GM23338 (cell line): ENCODE measurements around the gene PPP1R9A. TPM values are rescaled to one million over a fixed set of nuclear protein-coding genes. Genes with fewer than 3 reads are reported as not detected.
A peak's percentile ranks its signal among the peaks of the same experiment; 100 is the strongest.

Source experiments
- ATAC-seq: fragments of 200-7000 bp; cut with Tn5 transposase; 3 replicates; pipeline ENCODE4 v1.9.1; 2020
- DNase-seq: peaks from one replicate; pipeline ENCODE4 v3.0.0-alpha.2; 2015; ENCODE audit warnings: low spot score
- H2AFZ ChIP-seq: fragments of 200-600 bp; sonication (generic); 2 replicates; pipeline ENCODE4 v1.8.0; 2016; ENCODE audit warnings: antibody characterized with exemption, mild to moderate bottlenecking, moderate library complexity
- H3F3A ChIP-seq: fragments of 200-600 bp; sonication (generic); replicated peaks from 2 replicates; pipeline ENCODE4 v1.8.0; 2017; ENCODE audit warnings: antibody characterized with exemption, mixed run types, low read depth
- H3K27ac ChIP-seq: fragments of 200-600 bp; sonication (generic); 2 replicates; pipeline ENCODE4 v1.6.1; 2016; ENCODE audit warnings: low read depth
- H3K27me3 ChIP-seq: fragments of 200-600 bp; sonication (generic); 2 replicates; pipeline ENCODE4 v1.8.0; 2016; ENCODE audit warnings: mild to moderate bottlenecking, mixed run types, moderate library complexity; ENCODE audit not compliant: insufficient read depth
- H3K36me3 ChIP-seq: fragments of 200-600 bp; sonication (generic); 2 replicates; pipeline ENCODE4 v1.8.0; 2016; ENCODE audit warnings: mild to moderate bottlenecking; ENCODE audit not compliant: insufficient read depth
- H3K4me1 ChIP-seq: fragments of 200-600 bp; sonication (generic); 2 replicates; pipeline ENCODE4 v1.8.0; 2016; ENCODE audit warnings: mild to moderate bottlenecking, moderate library complexity; ENCODE audit not compliant: insufficient read depth
- H3K4me2 ChIP-seq: fragments of 200-600 bp; sonication (generic); 2 replicates; pipeline ENCODE4 v1.7.1; 2017; ENCODE audit warnings: mixed run types
- H3K4me3 ChIP-seq: fragments of 200-600 bp; sonication (generic); 2 replicates; pipeline ENCODE4 v1.6.1; 2016; ENCODE audit warnings: mixed run types
- H3K79me2 ChIP-seq: fragments of 200-600 bp; sonication (generic); replicated peaks from 2 replicates; pipeline ENCODE4 v1.8.0; 2017; ENCODE audit warnings: mild to moderate bottlenecking; ENCODE audit not compliant: insufficient read depth
- H3K9me2 ChIP-seq: fragments of 200-600 bp; sonication (generic); 2 replicates; pipeline ENCODE4 v1.8.0; 2017; ENCODE audit not compliant: insufficient read depth
- H4K20me1 ChIP-seq: fragments of 200-600 bp; sonication (generic); replicated peaks from 2 replicates; pipeline ENCODE4 v1.8.0; 2017; ENCODE audit warnings: mild to moderate bottlenecking; ENCODE audit not compliant: insufficient read depth
- H3K27ac Mint-ChIP-seq: 2 replicates; pipeline ENCODE4 v1.8.0; 2020; ENCODE audit warnings: inconsistent platforms, mild to moderate bottlenecking, moderate library complexity, mixed read lengths
- H3K27me3 Mint-ChIP-seq: 3 replicates; pipeline ENCODE4 v1.8.0; 2022; ENCODE audit warnings: low read depth, mild to moderate bottlenecking, moderate library complexity, mixed read lengths, inconsistent platforms; ENCODE audit not compliant: insufficient read depth, poor library complexity
- H3K36me3 Mint-ChIP-seq: 3 replicates; pipeline ENCODE4 v1.8.0; 2021; ENCODE audit warnings: low read depth, mild to moderate bottlenecking, inconsistent platforms, moderate library complexity, mixed read lengths
- H3K4me1 Mint-ChIP-seq: 3 replicates; pipeline ENCODE4 v1.8.0; 2020; ENCODE audit warnings: mild to moderate bottlenecking, inconsistent platforms, mixed read lengths
- H3K4me3 Mint-ChIP-seq: 3 replicates; pipeline ENCODE4 v1.8.0; 2021; ENCODE audit warnings: moderate library complexity, mild to moderate bottlenecking, inconsistent platforms, mixed read lengths
- H3K9me3 Mint-ChIP-seq: 3 replicates; pipeline ENCODE4 v1.8.0; 2020; ENCODE audit warnings: moderate library complexity, mild to moderate bottlenecking, inconsistent platforms, mixed read lengths
- CREB1 ChIP-seq: fragments of 250-450 bp; sonication (Bioruptor Pico); IDR thresholded peaks from 2 replicates; pipeline ENCODE4 v1.5.0; 2020; ENCODE audit warnings: low read depth, mild to moderate bottlenecking, moderate library complexity
- EZH2 ChIP-seq: fragments of 200-600 bp; sonication (generic); IDR thresholded peaks from one replicate; pipeline ENCODE4 v1.8.0; 2017; ENCODE audit warnings: antibody characterized with exemption, mild to moderate bottlenecking, low read depth; ENCODE audit not compliant: unreplicated experiment
- EZH2phosphoT487 ChIP-seq: fragments of 200-600 bp; sonication (generic); IDR thresholded peaks from one replicate; pipeline ENCODE4 v1.8.1; 2018; ENCODE audit warnings: antibody characterized with exemption; ENCODE audit not compliant: unreplicated experiment
- JUNB ChIP-seq: IDR thresholded peaks from one replicate; pipeline ENCODE4 v1.6.1; 2016; ENCODE audit warnings: antibody characterized with exemption; ENCODE audit not compliant: unreplicated experiment
- NANOG ChIP-seq: IDR thresholded peaks from 2 replicates; pipeline ENCODE4 v1.6.1; 2016; ENCODE audit warnings: antibody characterized with exemption, borderline replicate concordance
- POLR2AphosphoS5 ChIP-seq: IDR thresholded peaks from 2 replicates; pipeline ENCODE4 v1.6.1; 2016; ENCODE audit warnings: antibody characterized with exemption, low read depth
- STAT1 ChIP-seq: IDR thresholded peaks from one replicate; pipeline ENCODE4 v1.6.1; 2016; ENCODE audit warnings: antibody characterized with exemption; ENCODE audit not compliant: unreplicated experiment
- ZNF114 ChIP-seq: fragments of 250-450 bp; sonication (Bioruptor Pico); IDR thresholded peaks from 2 replicates; pipeline ENCODE4 v1.5.0; 2020; ENCODE audit warnings: mild to moderate bottlenecking, moderate library complexity
- ZNF331 ChIP-seq: fragments of 250-450 bp; sonication (Bioruptor Pico); IDR thresholded peaks from 2 replicates; pipeline ENCODE4 v1.5.0; 2020; ENCODE audit warnings: low read depth, mild to moderate bottlenecking, moderate library complexity
- polyA plus RNA-seq: library from polyadenylated mRNA; unstranded; fragments of >200 nt; fragmentation: Nextera tagmentation; extraction: Ambion mirVana; gene quantifications from 2 replicates; pipeline ENCODE4 v1.2.1, GENCODE V29; 2016
- total RNA-seq: library from RNA; depleted of rRNA; stranded (reverse); fragments of >200 nt; shearing (Covaris generic); gene quantifications from 2 replicates; pipeline ENCODE4 v1.2.3, GENCODE V29; 2014
- TF ChIP-seq, protein P1 (sequence below): fragments of 250-450 bp; sonication (Bioruptor Pico); IDR thresholded peaks from 2 replicates; pipeline ENCODE4 v1.5.0; 2020; ENCODE audit warnings: mild to moderate bottlenecking, moderate library complexity
- TF ChIP-seq, protein P2 (sequence below), 2 experiments: fragments of 200-600 bp in 1 of 2; sonication (generic) in 1 of 2; conservative IDR thresholded peaks; 2 replicates each; pipeline versions ENCODE4 v1.5.1 to v1.6.1; 2016 to 2017; ENCODE audit warnings: antibody characterized with exemption in 2 of 2, low read depth in 2 of 2, mild to moderate bottlenecking in 2 of 2, moderate library complexity in 1 of 2
- TF ChIP-seq, protein P3 (sequence below): IDR thresholded peaks from one replicate; pipeline ENCODE4 v1.6.1; 2018; ENCODE audit warnings: antibody characterized with exemption; ENCODE audit not compliant: unreplicated experiment

The PPP1R9A gene
- total and polyA plus RNA-seq, 2 experiments from 2014 or later = 10.6 to 31.8 TPM

DNA sequence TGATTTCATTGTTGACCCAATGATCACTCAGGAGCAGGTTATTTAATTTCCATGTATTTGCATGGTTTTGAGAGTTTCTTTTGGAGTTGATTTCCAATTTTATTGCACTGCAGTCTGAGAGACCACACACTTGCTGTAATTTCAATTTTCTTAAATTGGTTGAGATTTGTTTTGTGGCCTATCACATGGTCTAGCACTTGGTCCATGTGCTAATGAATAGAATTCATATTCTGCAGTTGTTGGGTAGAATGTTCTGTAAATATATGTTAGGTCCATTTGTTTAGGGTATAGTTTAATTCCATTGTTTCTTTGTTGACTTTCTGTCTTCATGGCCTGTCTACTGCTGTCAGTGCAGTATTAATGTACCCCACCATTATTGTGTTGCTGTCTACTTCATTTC is 36.3 kb upstream of the PPP1R9A start:
- Histone ChIP-seq H3F3A (no peaks in the 10 kb centered on the region), H4K20me1 (no peaks in the 10 kb centered on the region), H3K4me3 (no peak overlapping the region), H3K36me3 (no peaks in the 10 kb centered on the region; the same call in 1 of the 2 replicates), H3K27ac (no peak overlapping the region), H2AFZ (peak overlapping the region; percentile 32; the same call in 1 of the 2 replicates), H3K4me2 (no peak overlapping the region), H3K9me2 (peaks cover 2% of the 10 kb centered on the region; the same call in 1 of the 2 replicates), H3K4me1 (no peaks in the 10 kb centered on the region), H3K79me2 (no peaks in the 10 kb centered on the region), H3K27me3 (no peaks in the 10 kb centered on the region)
- H3K27me3 Mint-ChIP-seq = peaks cover 5% of the 10 kb centered on the region
- no peak overlapping the region for H3K27ac Mint-ChIP-seq
- H3K9me3 Mint-ChIP-seq = no peaks in the 10 kb centered on the region
- H3K4me3 Mint-ChIP-seq = no peak overlapping the region
- no peaks in the 10 kb centered on the region for H3K4me1 Mint-ChIP-seq
- TF ChIP-seq JUNB (no peak), CREB1 (CRISPR knock-in tag) (no peak), POLR2AphosphoS5 (no peak), STAT1 (no peak), EZH2phosphoT487 (no peak), ZNF331 (CRISPR knock-in tag) (no peak), EZH2 (no peak), NANOG (no peak), ZNF114 (CRISPR knock-in tag) (no peak)
- TF ChIP-seq, protein P1, sequence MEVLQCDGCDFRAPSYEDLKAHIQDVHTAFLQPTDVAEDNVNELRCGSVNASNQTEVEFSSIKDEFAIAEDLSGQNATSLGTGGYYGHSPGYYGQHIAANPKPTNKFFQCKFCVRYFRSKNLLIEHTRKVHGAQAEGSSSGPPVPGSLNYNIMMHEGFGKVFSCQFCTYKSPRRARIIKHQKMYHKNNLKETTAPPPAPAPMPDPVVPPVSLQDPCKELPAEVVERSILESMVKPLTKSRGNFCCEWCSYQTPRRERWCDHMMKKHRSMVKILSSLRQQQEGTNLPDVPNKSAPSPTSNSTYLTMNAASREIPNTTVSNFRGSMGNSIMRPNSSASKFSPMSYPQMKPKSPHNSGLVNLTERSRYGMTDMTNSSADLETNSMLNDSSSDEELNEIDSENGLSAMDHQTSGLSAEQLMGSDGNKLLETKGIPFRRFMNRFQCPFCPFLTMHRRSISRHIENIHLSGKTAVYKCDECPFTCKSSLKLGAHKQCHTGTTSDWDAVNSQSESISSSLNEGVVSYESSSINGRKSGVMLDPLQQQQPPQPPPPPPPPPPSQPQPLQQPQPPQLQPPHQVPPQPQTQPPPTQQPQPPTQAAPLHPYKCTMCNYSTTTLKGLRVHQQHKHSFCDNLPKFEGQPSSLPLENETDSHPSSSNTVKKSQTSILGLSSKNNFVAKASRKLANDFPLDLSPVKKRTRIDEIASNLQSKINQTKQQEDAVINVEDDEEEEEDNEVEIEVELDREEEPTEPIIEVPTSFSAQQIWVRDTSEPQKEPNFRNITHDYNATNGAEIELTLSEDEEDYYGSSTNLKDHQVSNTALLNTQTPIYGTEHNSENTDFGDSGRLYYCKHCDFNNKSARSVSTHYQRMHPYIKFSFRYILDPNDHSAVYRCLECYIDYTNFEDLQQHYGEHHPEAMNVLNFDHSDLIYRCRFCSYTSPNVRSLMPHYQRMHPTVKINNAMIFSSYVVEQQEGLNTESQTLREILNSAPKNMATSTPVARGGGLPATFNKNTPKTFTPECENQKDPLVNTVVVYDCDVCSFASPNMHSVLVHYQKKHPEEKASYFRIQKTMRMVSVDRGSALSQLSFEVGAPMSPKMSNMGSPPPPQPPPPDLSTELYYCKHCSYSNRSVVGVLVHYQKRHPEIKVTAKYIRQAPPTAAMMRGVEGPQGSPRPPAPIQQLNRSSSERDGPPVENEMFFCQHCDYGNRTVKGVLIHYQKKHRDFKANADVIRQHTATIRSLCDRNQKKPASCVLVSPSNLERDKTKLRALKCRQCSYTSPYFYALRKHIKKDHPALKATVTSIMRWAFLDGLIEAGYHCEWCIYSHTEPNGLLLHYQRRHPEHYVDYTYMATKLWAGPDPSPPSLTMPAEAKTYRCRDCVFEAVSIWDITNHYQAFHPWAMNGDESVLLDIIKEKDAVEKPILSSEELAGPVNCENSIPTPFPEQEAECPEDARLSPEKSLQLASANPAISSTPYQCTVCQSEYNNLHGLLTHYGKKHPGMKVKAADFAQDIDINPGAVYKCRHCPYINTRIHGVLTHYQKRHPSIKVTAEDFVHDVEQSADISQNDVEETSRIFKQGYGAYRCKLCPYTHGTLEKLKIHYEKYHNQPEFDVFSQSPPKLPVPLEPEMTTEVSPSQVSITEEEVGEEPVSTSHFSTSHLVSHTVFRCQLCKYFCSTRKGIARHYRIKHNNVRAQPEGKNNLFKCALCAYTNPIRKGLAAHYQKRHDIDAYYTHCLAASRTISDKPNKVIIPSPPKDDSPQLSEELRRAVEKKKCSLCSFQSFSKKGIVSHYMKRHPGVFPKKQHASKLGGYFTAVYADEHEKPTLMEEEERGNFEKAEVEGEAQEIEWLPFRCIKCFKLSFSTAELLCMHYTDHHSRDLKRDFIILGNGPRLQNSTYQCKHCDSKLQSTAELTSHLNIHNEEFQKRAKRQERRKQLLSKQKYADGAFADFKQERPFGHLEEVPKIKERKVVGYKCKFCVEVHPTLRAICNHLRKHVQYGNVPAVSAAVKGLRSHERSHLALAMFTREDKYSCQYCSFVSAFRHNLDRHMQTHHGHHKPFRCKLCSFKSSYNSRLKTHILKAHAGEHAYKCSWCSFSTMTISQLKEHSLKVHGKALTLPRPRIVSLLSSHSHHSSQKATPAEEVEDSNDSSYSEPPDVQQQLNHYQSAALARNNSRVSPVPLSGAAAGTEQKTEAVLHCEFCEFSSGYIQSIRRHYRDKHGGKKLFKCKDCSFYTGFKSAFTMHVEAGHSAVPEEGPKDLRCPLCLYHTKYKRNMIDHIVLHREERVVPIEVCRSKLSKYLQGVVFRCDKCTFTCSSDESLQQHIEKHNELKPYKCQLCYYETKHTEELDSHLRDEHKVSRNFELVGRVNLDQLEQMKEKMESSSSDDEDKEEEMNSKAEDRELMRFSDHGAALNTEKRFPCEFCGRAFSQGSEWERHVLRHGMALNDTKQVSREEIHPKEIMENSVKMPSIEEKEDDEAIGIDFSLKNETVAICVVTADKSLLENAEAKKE = no peak
- TF ChIP-seq, protein P2, sequence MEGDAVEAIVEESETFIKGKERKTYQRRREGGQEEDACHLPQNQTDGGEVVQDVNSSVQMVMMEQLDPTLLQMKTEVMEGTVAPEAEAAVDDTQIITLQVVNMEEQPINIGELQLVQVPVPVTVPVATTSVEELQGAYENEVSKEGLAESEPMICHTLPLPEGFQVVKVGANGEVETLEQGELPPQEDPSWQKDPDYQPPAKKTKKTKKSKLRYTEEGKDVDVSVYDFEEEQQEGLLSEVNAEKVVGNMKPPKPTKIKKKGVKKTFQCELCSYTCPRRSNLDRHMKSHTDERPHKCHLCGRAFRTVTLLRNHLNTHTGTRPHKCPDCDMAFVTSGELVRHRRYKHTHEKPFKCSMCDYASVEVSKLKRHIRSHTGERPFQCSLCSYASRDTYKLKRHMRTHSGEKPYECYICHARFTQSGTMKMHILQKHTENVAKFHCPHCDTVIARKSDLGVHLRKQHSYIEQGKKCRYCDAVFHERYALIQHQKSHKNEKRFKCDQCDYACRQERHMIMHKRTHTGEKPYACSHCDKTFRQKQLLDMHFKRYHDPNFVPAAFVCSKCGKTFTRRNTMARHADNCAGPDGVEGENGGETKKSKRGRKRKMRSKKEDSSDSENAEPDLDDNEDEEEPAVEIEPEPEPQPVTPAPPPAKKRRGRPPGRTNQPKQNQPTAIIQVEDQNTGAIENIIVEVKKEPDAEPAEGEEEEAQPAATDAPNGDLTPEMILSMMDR (conservative IDR thresholded peaks at IDR 0.05; ENCODE audit: low read depth in 2 of 2) = no peak
- TF ChIP-seq, protein P3, sequence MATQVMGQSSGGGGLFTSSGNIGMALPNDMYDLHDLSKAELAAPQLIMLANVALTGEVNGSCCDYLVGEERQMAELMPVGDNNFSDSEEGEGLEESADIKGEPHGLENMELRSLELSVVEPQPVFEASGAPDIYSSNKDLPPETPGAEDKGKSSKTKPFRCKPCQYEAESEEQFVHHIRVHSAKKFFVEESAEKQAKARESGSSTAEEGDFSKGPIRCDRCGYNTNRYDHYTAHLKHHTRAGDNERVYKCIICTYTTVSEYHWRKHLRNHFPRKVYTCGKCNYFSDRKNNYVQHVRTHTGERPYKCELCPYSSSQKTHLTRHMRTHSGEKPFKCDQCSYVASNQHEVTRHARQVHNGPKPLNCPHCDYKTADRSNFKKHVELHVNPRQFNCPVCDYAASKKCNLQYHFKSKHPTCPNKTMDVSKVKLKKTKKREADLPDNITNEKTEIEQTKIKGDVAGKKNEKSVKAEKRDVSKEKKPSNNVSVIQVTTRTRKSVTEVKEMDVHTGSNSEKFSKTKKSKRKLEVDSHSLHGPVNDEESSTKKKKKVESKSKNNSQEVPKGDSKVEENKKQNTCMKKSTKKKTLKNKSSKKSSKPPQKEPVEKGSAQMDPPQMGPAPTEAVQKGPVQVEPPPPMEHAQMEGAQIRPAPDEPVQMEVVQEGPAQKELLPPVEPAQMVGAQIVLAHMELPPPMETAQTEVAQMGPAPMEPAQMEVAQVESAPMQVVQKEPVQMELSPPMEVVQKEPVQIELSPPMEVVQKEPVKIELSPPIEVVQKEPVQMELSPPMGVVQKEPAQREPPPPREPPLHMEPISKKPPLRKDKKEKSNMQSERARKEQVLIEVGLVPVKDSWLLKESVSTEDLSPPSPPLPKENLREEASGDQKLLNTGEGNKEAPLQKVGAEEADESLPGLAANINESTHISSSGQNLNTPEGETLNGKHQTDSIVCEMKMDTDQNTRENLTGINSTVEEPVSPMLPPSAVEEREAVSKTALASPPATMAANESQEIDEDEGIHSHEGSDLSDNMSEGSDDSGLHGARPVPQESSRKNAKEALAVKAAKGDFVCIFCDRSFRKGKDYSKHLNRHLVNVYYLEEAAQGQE = no peak
- ATAC-seq (no peak), DNase-seq (no peak)
- 0 out of 3 replicates have a peak, but pooled peaks cover under 1% of the 10 kb centered on the region for H3K36me3 Mint-ChIP-seq
